ENCODE data around the gene GOLPH3L.
"Not testable (repeated sequence)": the region's sequence is repeated elsewhere in the genome, so short reads cannot be mapped to it uniquely, and the experiment has no call there.

The GOLPH3L gene

GRCh38 chr1:150642296-150642695 is 54.7 kb downstream of the GOLPH3L start:
- Histone ChIP-seq H3K4me3 (ENCODE audit: control insufficient read depth in 1 of 7, extremely low read depth in 1 of 7, insufficient read depth in 4 of 7, low read depth in 2 of 7, low read length in 6 of 7) (no peak overlapping the region), H3K4me1 (ENCODE audit: control extremely low read depth in 1 of 4, control insufficient read depth in 4 of 4, insufficient read depth in 4 of 4, low read length in 3 of 4) (no peaks in the 10 kb centered on the region), H3K36me3 (ENCODE audit: control insufficient read depth in 4 of 4, insufficient read depth in 4 of 4, low read length in 3 of 4) (peaks cover 7 to 17% (median 9%) of the 10 kb centered on the region in 4 experiments), H3K9me3 (ENCODE audit: control extremely low read depth in 1 of 5, control insufficient read depth in 4 of 5, insufficient read depth in 2 of 5, low read depth in 1 of 5, low read length in 4 of 5) (no peaks in the 10 kb centered on the region), H3K27me3 (replicated peaks in 2 of 5; ENCODE audit: control insufficient read depth in 4 of 5, insufficient read depth in 5 of 5, low read length in 4 of 5) (no peaks in the 10 kb centered on the region), H3K27ac (ENCODE audit: insufficient read depth in 1 of 2, low read depth in 1 of 2, low read length in 2 of 2, poor library complexity in 1 of 2, severe bottlenecking in 2 of 2) (no peak overlapping the region)
- CTCF ChIA-PET = interaction anchor here (0.9 kb wide), 1 partner anchor 21 kb away, joined by 3 read pairs; no protein-coding TSS in a partner anchor
- WGBS (ENCODE audit: insufficient coverage) = 91% methylated on average over 3 of the region's 4 CpGs
- no peak for DNase-seq
- POLR2A ChIA-PET = no interaction called here

DNA sequence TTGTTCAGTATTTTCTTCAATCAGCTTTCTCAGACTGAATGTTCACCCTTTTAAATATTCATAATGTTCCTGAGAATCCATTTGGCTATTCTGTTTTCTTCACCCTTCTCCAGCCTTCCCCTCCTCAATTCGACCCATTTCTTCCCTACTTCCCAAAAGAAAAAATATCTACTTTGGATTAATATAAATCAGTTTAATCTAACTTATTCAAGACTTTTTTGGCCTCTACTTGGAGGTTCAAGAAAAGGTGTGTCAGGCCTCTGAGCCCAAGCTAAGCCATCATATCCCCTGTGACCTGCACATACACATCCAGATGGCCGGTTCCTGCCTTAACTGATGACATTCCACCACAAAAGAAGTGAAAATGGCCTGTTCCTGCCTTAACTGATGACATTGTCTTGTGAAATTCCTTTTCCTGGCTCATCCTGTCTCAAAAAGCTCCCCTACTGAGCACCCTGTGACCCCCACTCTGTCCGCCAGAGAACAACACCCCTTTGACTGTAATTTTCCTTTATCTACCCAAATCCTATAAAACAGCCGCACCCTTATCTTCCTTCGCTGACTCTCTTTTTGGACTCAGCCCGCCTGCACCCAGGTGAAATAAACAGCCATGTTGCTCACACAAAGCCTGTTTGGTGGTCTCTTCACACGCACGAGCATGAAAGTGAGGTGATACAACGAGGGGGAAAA is 55.7 kb downstream of the GOLPH3L start:
- POLR2A ChIA-PET = interaction anchor here (1.0 kb wide), 1 partner anchor 12 kb away, joined by 3 read pairs; the partner anchor contains the start of gene ENSA
- H3K27me3 ChIP-seq (replicated peaks in 2 of 5; ENCODE audit: control insufficient read depth in 4 of 5, insufficient read depth in 5 of 5, low read length in 4 of 5); H3K36me3 ChIP-seq (ENCODE audit: control insufficient read depth in 4 of 4, insufficient read depth in 4 of 4, low read length in 3 of 4); H3K4me1 ChIP-seq (ENCODE audit: control extremely low read depth in 1 of 4, control insufficient read depth in 4 of 4, insufficient read depth in 4 of 4, low read length in 3 of 4); DNase-seq; H3K4me3 ChIP-seq (ENCODE audit: control insufficient read depth in 1 of 7, extremely low read depth in 1 of 7, insufficient read depth in 4 of 7, low read depth in 2 of 7, low read length in 6 of 7); H3K9me3 ChIP-seq (ENCODE audit: control extremely low read depth in 1 of 5, control insufficient read depth in 4 of 5, insufficient read depth in 2 of 5, low read depth in 1 of 5, low read length in 4 of 5); H3K27ac ChIP-seq (ENCODE audit: insufficient read depth in 1 of 2, low read depth in 1 of 2, low read length in 2 of 2, poor library complexity in 1 of 2, severe bottlenecking in 2 of 2): not testable (repeated sequence)
- CTCF ChIA-PET = interaction anchor here (0.9 kb wide), 1 partner anchor 20 kb away, joined by 3 read pairs; no protein-coding TSS in a partner anchor
- WGBS (ENCODE audit: insufficient coverage) = 100% methylated on average over 1 of the region's 9 CpGs

GRCh38 chr1:150638430-150638829 is 58.5 kb downstream of the GOLPH3L start:
- H3K36me3 ChIP-seq (ENCODE audit: control insufficient read depth in 4 of 4, insufficient read depth in 4 of 4, low read length in 3 of 4); H3K4me3 ChIP-seq (ENCODE audit: control insufficient read depth in 1 of 7, extremely low read depth in 1 of 7, insufficient read depth in 4 of 7, low read depth in 2 of 7, low read length in 6 of 7); POLR2A ChIA-PET; H3K9me3 ChIP-seq (ENCODE audit: control extremely low read depth in 1 of 5, control insufficient read depth in 4 of 5, insufficient read depth in 2 of 5, low read depth in 1 of 5, low read length in 4 of 5); H3K27ac ChIP-seq (ENCODE audit: insufficient read depth in 1 of 2, low read depth in 1 of 2, low read length in 2 of 2, poor library complexity in 1 of 2, severe bottlenecking in 2 of 2); H3K27me3 ChIP-seq (replicated peaks in 2 of 5; ENCODE audit: control insufficient read depth in 4 of 5, insufficient read depth in 5 of 5, low read length in 4 of 5); DNase-seq: not testable (repeated sequence)
- H3K4me1 ChIP-seq (ENCODE audit: control extremely low read depth in 1 of 4, control insufficient read depth in 4 of 4, insufficient read depth in 4 of 4, low read length in 3 of 4) = peaks cover 0 to 13% (median 4%) of the 10 kb centered on the region in 4 experiments
- CTCF ChIA-PET = interaction anchor here (1.6 kb wide), 1 partner anchor 18 kb away, joined by 5 read pairs; no protein-coding TSS in a partner anchor
- 100% methylated on average over 3 of the region's 6 CpGs for WGBS (ENCODE audit: insufficient coverage)

DNA sequence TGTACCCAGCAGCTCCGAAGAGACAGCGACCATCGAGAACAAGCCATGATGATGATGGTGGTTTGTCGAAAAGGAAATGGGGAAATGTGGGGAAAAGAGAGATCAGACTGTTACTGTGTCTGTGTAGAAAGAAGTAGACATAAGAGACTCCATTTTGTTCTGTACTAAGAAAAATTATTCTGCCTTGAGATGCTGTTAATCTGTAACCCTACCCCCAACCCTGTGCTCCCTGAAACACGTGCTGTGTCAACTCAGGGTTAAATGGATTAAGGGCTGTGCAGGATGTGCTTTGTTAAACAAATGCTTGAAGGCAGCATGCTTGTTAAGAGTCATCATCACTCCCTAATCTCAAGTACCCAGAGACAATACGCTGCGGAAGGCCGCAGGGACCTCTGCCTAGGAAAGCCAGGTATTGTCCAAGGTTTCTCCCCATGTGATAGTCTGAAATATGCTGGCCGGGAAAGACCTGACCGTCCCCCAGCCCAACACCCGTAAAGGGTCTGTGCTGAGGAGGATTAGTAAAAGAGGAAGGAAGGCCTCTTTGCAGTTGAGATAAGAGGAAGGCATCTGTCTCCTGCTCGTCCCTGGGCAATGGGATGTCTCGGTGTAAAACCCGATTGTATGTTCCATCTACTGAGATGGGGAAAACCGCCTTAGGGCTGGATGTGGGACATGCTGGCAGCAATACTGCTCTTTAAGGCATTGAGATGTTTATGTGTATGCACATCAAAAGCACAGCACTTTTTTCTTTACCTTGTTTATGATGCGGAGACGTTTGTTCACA is 61.9 kb downstream of the GOLPH3L start:
- CTCF ChIA-PET; H3K27ac ChIP-seq (ENCODE audit: insufficient read depth in 1 of 2, low read depth in 1 of 2, low read length in 2 of 2, poor library complexity in 1 of 2, severe bottlenecking in 2 of 2); H3K9me3 ChIP-seq (ENCODE audit: control extremely low read depth in 1 of 5, control insufficient read depth in 4 of 5, insufficient read depth in 2 of 5, low read depth in 1 of 5, low read length in 4 of 5); H3K36me3 ChIP-seq (ENCODE audit: control insufficient read depth in 4 of 4, insufficient read depth in 4 of 4, low read length in 3 of 4); H3K4me3 ChIP-seq (ENCODE audit: control insufficient read depth in 1 of 7, extremely low read depth in 1 of 7, insufficient read depth in 4 of 7, low read depth in 2 of 7, low read length in 6 of 7); POLR2A ChIA-PET; H3K27me3 ChIP-seq (replicated peaks in 2 of 5; ENCODE audit: control insufficient read depth in 4 of 5, insufficient read depth in 5 of 5, low read length in 4 of 5): not testable (repeated sequence)
- peaks cover 0 to 17% (median 9%) of the 10 kb centered on the region in 4 experiments for H3K4me1 ChIP-seq (ENCODE audit: control extremely low read depth in 1 of 4, control insufficient read depth in 4 of 4, insufficient read depth in 4 of 4, low read length in 3 of 4)
- WGBS (ENCODE audit: insufficient coverage) = 72% methylated on average over 5 of the region's 17 CpGs
- peak in 1 of 3 donors; percentile 47 for DNase-seq

DNA sequence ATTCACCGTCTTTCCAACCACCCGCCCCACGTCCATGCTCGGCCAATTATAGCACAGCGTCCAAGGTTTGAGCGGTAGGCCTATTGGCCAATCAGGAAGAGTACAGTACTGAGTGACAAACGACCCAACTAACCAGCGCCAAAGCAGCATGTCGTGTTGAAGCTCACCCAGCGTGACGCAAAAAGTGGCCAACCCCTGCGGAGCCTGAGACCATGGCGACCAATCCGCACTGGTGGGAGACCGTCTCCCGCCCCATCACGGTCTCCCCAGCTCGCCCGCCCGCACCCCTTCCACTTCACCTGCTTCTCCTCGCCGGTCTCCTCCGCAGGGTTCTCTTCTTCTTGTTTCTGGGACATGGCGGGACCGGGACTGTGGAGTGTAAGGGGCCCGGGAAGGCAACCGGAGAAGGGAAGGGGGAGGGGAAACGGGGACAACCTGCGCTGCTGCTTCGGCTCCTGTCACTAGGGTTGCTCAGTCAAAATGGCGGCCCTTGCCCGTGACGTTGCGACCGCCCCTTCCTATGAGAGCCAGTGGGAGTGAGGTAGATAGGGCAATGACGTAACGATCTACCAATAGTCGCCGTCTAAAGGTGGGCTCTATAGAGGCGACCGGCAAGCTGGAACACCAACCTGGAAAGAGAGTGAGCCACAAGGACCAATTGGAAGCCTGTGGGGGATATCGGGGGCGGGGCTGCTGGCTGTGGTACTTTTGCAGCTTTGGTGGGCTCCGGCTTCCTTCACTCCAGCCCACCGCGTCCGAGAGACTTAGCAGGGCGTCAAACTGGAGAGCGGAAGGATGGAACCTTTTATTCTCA is 67.6 kb downstream of the GOLPH3L start, which contains the start of gene ENSA:
Gene ENSA, minus strand, starts transcription at position 498 of the 814 bp plus-strand sequence. Its CDS starts 142 bp downstream, at position 356.
- POLR2A ChIA-PET = interaction anchor here (0.5 to 3.5 kb wide), 8 partner anchors 9 to 67 kb away, joined by 3 to 24 read pairs (median 6); partner anchors contain the start of gene MCL1
- CTCF ChIA-PET = interaction anchor here (1.3 to 4.4 kb wide), 4 partner anchors 11 to 70 kb away, joined by 3 to 36 read pairs (median 21); no protein-coding TSS in a partner anchor
- Histone ChIP-seq H3K4me1 (ENCODE audit: control extremely low read depth in 1 of 4, control insufficient read depth in 4 of 4, insufficient read depth in 4 of 4, low read length in 3 of 4) (peaks cover 16 to 23% (median 19%) of the 10 kb centered on the region in 4 experiments), H3K27ac (ENCODE audit: insufficient read depth in 1 of 2, low read depth in 1 of 2, low read length in 2 of 2, poor library complexity in 1 of 2, severe bottlenecking in 2 of 2) (peak within 1 kb of the TSS; percentile 97 to 99), H3K4me3 (ENCODE audit: control insufficient read depth in 1 of 7, extremely low read depth in 1 of 7, insufficient read depth in 4 of 7, low read depth in 2 of 7, low read length in 6 of 7) (peak within 1 kb of the TSS; percentile 61 to 92 (median 82)), H3K27me3 (replicated peaks in 2 of 5; ENCODE audit: control insufficient read depth in 4 of 5, insufficient read depth in 5 of 5, low read length in 4 of 5) (no peaks in the 10 kb centered on the region), H3K36me3 (ENCODE audit: control insufficient read depth in 4 of 4, insufficient read depth in 4 of 4, low read length in 3 of 4) (peaks cover 12 to 32% (median 19%) of the 10 kb centered on the region in 4 experiments), H3K9me3 (ENCODE audit: control extremely low read depth in 1 of 5, control insufficient read depth in 4 of 5, insufficient read depth in 2 of 5, low read depth in 1 of 5, low read length in 4 of 5) (no peaks in the 10 kb centered on the region)
- peak; percentile 100 for DNase-seq
- 0% methylated on average over 25 of the region's 49 CpGs for WGBS (ENCODE audit: insufficient coverage)

- peak overlapping the region; percentile 33 to 92 (median 82) for H3K4me3 ChIP-seq (ENCODE audit: control insufficient read depth in 1 of 7, extremely low read depth in 1 of 7, insufficient read depth in 4 of 7, low read depth in 2 of 7, low read length in 6 of 7)
- no peak for DNase-seq
- H3K4me1 ChIP-seq (ENCODE audit: control extremely low read depth in 1 of 4, control insufficient read depth in 4 of 4, insufficient read depth in 4 of 4, low read length in 3 of 4) = peaks cover 16 to 23% (median 19%) of the 10 kb centered on the region in 4 experiments
- peak overlapping the region; percentile 97 to 99 for H3K27ac ChIP-seq (ENCODE audit: insufficient read depth in 1 of 2, low read depth in 1 of 2, low read length in 2 of 2, poor library complexity in 1 of 2, severe bottlenecking in 2 of 2)
- 0% methylated on average over 9 of the region's 9 CpGs for WGBS (ENCODE audit: insufficient coverage)
- H3K36me3 ChIP-seq (ENCODE audit: control insufficient read depth in 4 of 4, insufficient read depth in 4 of 4, low read length in 3 of 4) = peaks cover 12 to 38% (median 22%) of the 10 kb centered on the region in 4 experiments
- POLR2A ChIA-PET = interaction anchor here (0.7 to 3.5 kb wide), 5 partner anchors 8 to 178 kb away, joined by 3 to 24 read pairs (median 6); partner anchors contain the start of gene MCL1
- H3K27me3 ChIP-seq (replicated peaks in 2 of 5; ENCODE audit: control insufficient read depth in 4 of 5, insufficient read depth in 5 of 5, low read length in 4 of 5) = no peaks in the 10 kb centered on the region
- H3K9me3 ChIP-seq (ENCODE audit: control extremely low read depth in 1 of 5, control insufficient read depth in 4 of 5, insufficient read depth in 2 of 5, low read depth in 1 of 5, low read length in 4 of 5) = no peaks in the 10 kb centered on the region
- CTCF ChIA-PET = interaction anchor here (1.6 to 4.4 kb wide), 5 partner anchors 10 to 69 kb away, joined by 3 to 36 read pairs (median 17); partner anchors contain the start of gene MCL1
Observed at GRCh38 chr1:150628766-150629114, 68.2 kb downstream of the GOLPH3L start.
